Measurements from ENCODE around the gene GAS7.
A peak's percentile ranks its signal among the peaks of the same experiment; 100 is the strongest.

GAS7 gene

DNA sequence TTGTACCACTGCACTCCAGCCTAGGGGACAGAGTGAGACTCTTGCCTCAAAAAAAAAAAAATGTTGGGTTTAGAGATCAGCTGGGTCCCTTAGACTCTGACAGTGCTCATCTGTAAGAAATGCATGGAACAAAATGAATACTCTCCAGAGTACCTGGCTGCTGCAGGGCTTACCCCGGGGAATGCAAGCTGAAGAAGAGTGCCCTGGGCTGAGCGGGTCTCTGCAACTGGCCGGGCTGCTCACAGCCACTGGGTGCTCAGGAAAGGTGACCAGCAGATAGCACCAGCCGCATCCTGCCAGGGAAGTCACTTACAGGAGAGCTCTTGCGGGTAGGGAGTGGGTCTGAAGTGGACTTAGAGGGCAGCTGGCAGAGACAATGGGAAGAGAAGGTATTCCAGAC, 82.1 kb downstream of the GAS7 start:
- no peak for TF ChIP-seq CTCF (conservative IDR thresholded peaks at IDR 0.05; ENCODE audit: low read length)
- no peak for DNase-seq (ENCODE audit: low read depth)
- H3K4me3 ChIP-seq (ENCODE audit: low read length): no peak overlapping the region

- H3K4me3 ChIP-seq (ENCODE audit: low read length): no peak overlapping the region; the same call in 1 of the 2 replicates
- TF ChIP-seq CTCF (conservative IDR thresholded peaks at IDR 0.05; ENCODE audit: low read length): no peak
Measured at GRCh38 chr17:10115536-10115932, 82.9 kb downstream of the GAS7 start.

DNA sequence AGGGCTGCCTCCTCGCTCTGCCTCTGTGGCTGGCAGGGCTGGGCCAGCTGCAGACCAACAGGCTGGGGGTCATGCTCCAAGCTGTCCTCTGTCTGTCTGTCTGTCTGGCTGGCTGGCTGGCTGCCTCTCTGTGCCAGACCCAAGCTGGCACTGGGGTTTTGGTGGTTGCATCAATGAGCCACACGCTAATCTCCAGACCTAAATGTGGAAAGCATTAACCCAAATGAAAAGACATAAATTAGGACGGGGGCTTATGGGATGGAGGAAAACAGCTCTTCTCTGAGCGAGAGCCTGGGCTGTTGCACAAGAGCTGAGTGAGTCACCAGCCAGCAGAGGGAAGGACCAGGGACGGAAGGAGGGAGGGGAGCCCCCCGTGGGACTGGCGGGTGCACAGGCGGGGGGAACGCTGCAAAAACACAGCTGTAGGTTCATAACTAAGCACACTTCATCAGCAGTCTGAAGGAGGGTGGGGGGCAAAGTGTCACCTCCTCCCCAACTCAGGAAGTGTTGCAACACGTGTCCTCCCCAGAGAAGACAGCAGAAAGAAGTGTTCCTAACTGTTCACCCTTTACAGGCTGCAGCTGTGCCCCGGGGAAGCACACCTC, 83.4 kb downstream of the GAS7 start:
- TF ChIP-seq CTCF (conservative IDR thresholded peaks at IDR 0.05; ENCODE audit: low read length): no peak
- peak overlapping the region; percentile 51 for H3K4me3 ChIP-seq (ENCODE audit: low read length)
- DNase-seq (ENCODE audit: low read depth): peak; percentile 99

More at GRCh38 chr17:10115536-10115932, 82.9 kb downstream of the GAS7 start:
- no peak for DNase-seq (ENCODE audit: low read depth)

DNA sequence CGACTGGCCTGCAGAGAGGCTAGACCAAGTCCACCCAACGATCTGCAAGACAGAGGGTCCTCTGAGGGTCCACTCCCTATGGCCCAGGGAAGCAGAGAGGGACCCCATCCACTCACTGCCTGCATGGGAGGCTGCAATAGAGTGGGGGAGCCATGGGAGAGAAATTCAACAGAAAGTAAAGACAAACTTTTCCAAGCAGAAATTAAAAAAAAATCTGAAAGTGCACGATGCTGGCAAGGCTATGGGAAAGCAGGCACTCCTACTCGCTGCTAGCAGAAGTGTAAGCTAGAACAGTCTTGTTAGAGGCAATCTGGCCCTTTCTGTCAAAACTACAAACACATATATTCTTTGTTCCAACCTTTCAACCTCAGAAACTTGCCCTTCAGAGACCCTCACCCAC, 85.4 kb downstream of the GAS7 start:
- no peak for TF ChIP-seq CTCF (conservative IDR thresholded peaks at IDR 0.05; ENCODE audit: low read length)
- H3K4me3 ChIP-seq (ENCODE audit: low read length): no peak overlapping the region

DNA sequence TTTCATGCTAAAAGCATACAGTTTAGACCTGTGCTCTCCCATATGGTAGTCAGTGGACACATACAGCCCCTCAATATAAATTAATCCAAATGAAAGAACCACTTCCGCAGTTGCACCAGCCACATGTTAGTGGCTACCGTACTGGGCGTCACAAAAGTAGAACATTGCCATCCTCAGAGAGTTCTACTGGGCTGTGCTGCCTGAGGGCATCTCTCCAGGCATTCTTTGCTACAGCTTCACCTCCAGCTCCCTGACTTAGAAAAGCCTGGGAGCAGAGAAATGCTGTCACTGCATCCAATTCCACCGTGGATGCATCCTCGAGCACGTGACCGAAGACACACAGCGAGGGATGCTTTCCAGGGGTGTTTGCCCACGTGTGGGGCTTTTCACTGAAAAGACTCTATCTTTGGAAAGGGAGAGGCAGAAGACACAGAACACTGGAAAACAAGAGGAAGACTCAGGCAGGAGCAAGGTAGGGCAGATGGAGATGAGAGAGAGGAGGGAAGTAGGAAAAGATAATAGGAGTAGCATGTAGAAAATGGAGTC, 86.4 kb downstream of the GAS7 start:
- no peak for TF ChIP-seq CTCF (conservative IDR thresholded peaks at IDR 0.05; ENCODE audit: low read length)
- H3K4me3 ChIP-seq (ENCODE audit: low read length): no peak overlapping the region
- DNase-seq (ENCODE audit: low read depth): peak; percentile 23

More for the DNA sequence above, 85.4 kb downstream of the GAS7 start:
- DNase-seq (ENCODE audit: low read depth): no peak

DNA sequence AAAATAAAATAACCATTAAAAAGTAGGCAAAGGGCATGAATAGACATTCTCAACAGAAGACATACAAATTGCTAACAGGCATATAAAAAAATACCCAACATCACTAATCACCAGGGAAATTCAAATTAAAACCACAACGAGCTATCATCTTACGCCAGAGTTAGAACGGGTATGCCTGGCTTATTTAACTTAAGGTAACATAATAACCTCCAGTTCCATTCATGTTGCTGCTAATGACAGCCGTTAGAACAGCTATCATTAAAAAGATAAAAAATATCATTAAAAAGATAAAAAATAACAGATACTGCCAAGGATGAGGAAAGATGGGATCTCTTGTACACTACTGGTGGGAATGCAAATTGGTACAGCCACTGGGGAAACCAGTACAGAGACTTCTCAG, 89.3 kb downstream of the GAS7 start:
- no peak for TF ChIP-seq CTCF (conservative IDR thresholded peaks at IDR 0.05; ENCODE audit: low read length)
- no peak overlapping the region for H3K4me3 ChIP-seq (ENCODE audit: low read length)
- DNase-seq (ENCODE audit: low read depth): no peak

Data from AG10803 (cell line).